SK-N-SH treated with all-trans-retinoic acid at 6 μM for 48 hours (cell line): ENCODE measurements around the gene UBA52.

Experiments
- ATAC-seq: fragments of 200-7000 bp; cut with Tn5 transposase; 3 replicates; pipeline ENCODE4 v1.9.1; 2020; ENCODE audit warnings: mild to moderate bottlenecking, moderate library complexity
- ARNTL ChIP-seq: fragments of 450-650 bp; formaldehyde crosslinking; IDR thresholded peaks from 2 replicates; pipeline ENCODE4 v1.5.0; 2020; ENCODE audit warnings: low read depth, mild to moderate bottlenecking, moderate library complexity, borderline replicate concordance
- BACH2 ChIP-seq: fragments of 250-450 bp; sonication (Bioruptor Pico); IDR thresholded peaks from 2 replicates; pipeline ENCODE4 v1.9.0; 2021; ENCODE audit warnings: mild to moderate bottlenecking, borderline replicate concordance
- CSDC2 ChIP-seq: fragments of 250-450 bp; sonication (Bioruptor Pico); IDR thresholded peaks from 2 replicates; pipeline ENCODE4 v1.5.0; 2020; ENCODE audit warnings: mild to moderate bottlenecking, moderate library complexity
- CSRNP3 ChIP-seq: fragments of 250-450 bp; sonication (Bioruptor Pico); IDR thresholded peaks from 2 replicates; pipeline ENCODE4 v1.5.1; 2021; ENCODE audit warnings: mild to moderate bottlenecking, moderate library complexity
- ESRRG ChIP-seq: fragments of 250-450 bp; sonication (Bioruptor Pico); IDR thresholded peaks from 2 replicates; pipeline ENCODE4 v1.6.1; 2021; ENCODE audit warnings: mild to moderate bottlenecking
- GLIS3 ChIP-seq: fragments of 250-450 bp; sonication (Bioruptor Pico); IDR thresholded peaks from 2 replicates; pipeline ENCODE4 v1.5.0; 2020; ENCODE audit warnings: mild to moderate bottlenecking, moderate library complexity
- ISL1 ChIP-seq: fragments of 250-450 bp; sonication (Bioruptor Pico); IDR thresholded peaks from 2 replicates; pipeline ENCODE4 v2.1.2; 2022; ENCODE audit warnings: mild to moderate bottlenecking, moderate library complexity
- PATZ1 ChIP-seq: fragments of 250-450 bp; sonication (Bioruptor Pico); IDR thresholded peaks from 2 replicates; pipeline ENCODE4 v1.8.0; 2020; ENCODE audit warnings: mild to moderate bottlenecking, moderate library complexity, borderline replicate concordance
- POU6F1 ChIP-seq: fragments of 250-450 bp; sonication (Bioruptor Pico); IDR thresholded peaks from 2 replicates; pipeline ENCODE4 v1.8.0; 2021; ENCODE audit warnings: low read depth, mild to moderate bottlenecking, moderate library complexity, borderline replicate concordance
- PPARA ChIP-seq: fragments of 250-450 bp; sonication (Bioruptor Pico); IDR thresholded peaks from 2 replicates; pipeline ENCODE4 v1.5.0; 2020; ENCODE audit warnings: mild to moderate bottlenecking, borderline replicate concordance
- RARB ChIP-seq: fragments of 250-450 bp; sonication (Bioruptor Pico); IDR thresholded peaks from 2 replicates; pipeline ENCODE4 v1.8.0; 2021; ENCODE audit warnings: mild to moderate bottlenecking, moderate library complexity
- SNAI2 ChIP-seq: fragments of 250-450 bp; sonication (Bioruptor Pico); IDR thresholded peaks from 2 replicates; pipeline ENCODE4 v1.5.0; 2020; ENCODE audit warnings: mild to moderate bottlenecking, moderate library complexity
- TCF4 ChIP-seq: fragments of 250-450 bp; sonication (Bioruptor Pico); IDR thresholded peaks from 2 replicates; pipeline ENCODE4 v1.8.0; 2021; ENCODE audit warnings: mild to moderate bottlenecking, moderate library complexity, borderline replicate concordance
- TOX ChIP-seq: fragments of 250-450 bp; sonication (Bioruptor Pico); IDR thresholded peaks from 2 replicates; pipeline ENCODE4 v1.8.0; 2021; ENCODE audit warnings: mild to moderate bottlenecking, moderate library complexity, borderline replicate concordance
- TSHZ2 ChIP-seq: fragments of 250-450 bp; sonication (Bioruptor Pico); IDR thresholded peaks from 2 replicates; pipeline ENCODE4 v1.5.0; 2020; ENCODE audit warnings: mild to moderate bottlenecking, moderate library complexity
- ZC3H10 ChIP-seq: fragments of 250-450 bp; sonication (Bioruptor Pico); IDR thresholded peaks from 2 replicates; pipeline ENCODE4 v1.5.1; 2021; ENCODE audit warnings: mild to moderate bottlenecking, moderate library complexity
- ZFP3 ChIP-seq: fragments of 250-450 bp; sonication (Bioruptor Pico); IDR thresholded peaks from 2 replicates; pipeline ENCODE4 v1.5.0; 2020; ENCODE audit warnings: mild to moderate bottlenecking, moderate library complexity
- ZFP30 ChIP-seq: fragments of 450-650 bp; formaldehyde crosslinking; IDR thresholded peaks from 2 replicates; pipeline ENCODE4 v1.5.0; 2022; ENCODE audit warnings: mild to moderate bottlenecking, moderate library complexity
- ZNF565 ChIP-seq: fragments of 450-650 bp; formaldehyde crosslinking; conservative IDR thresholded peaks from 2 replicates; pipeline ENCODE4 v1.5.0; 2020; ENCODE audit warnings: low read depth, mild to moderate bottlenecking, moderate library complexity
- ZNF70 ChIP-seq: fragments of 450-650 bp; formaldehyde crosslinking; IDR thresholded peaks from 2 replicates; pipeline ENCODE4 v1.5.0; 2020; ENCODE audit warnings: mild to moderate bottlenecking, moderate library complexity
- ZNF8 ChIP-seq: fragments of 450-650 bp; formaldehyde crosslinking; IDR thresholded peaks from 2 replicates; pipeline ENCODE4 v1.5.0; 2020; ENCODE audit warnings: mild to moderate bottlenecking, moderate library complexity
- TF ChIP-seq, protein P1 (sequence below): fragments of 250-450 bp; sonication (Bioruptor Pico); IDR thresholded peaks from 2 replicates; pipeline ENCODE4 v1.5.1; 2020; ENCODE audit warnings: low read depth, mild to moderate bottlenecking, moderate library complexity

Gene UBA52

GRCh38 chr19:18568367-18568766 is 3.3 kb upstream of the UBA52 start:
- no peak for ATAC-seq
- TF ChIP-seq GLIS3 (CRISPR knock-in tag) (no peak), CSDC2 (CRISPR knock-in tag) (no peak), SNAI2 (CRISPR knock-in tag) (no peak), ARNTL (CRISPR knock-in tag) (no peak), POU6F1 (CRISPR knock-in tag) (no peak)
- TF ChIP-seq, all 23 proteins: peak for 0

GRCh38 chr19:18574691-18575291 is 3.1 kb downstream of the UBA52 start:
- no peak for ATAC-seq
- no peak for TF ChIP-seq ARNTL (CRISPR knock-in tag)
- no peak for TF ChIP-seq POU6F1 (CRISPR knock-in tag)
- no peak for TF ChIP-seq ZFP3 (CRISPR knock-in tag)
- no peak for TF ChIP-seq ZNF8 (CRISPR knock-in tag)
- no peak for TF ChIP-seq PPARA (CRISPR knock-in tag)
- TF ChIP-seq ISL1 (CRISPR knock-in tag) = no peak
- TF ChIP-seq ZNF70 (CRISPR knock-in tag) = no peak
- no peak for TF ChIP-seq ZFP30 (CRISPR knock-in tag)
- TF ChIP-seq, protein P1, sequence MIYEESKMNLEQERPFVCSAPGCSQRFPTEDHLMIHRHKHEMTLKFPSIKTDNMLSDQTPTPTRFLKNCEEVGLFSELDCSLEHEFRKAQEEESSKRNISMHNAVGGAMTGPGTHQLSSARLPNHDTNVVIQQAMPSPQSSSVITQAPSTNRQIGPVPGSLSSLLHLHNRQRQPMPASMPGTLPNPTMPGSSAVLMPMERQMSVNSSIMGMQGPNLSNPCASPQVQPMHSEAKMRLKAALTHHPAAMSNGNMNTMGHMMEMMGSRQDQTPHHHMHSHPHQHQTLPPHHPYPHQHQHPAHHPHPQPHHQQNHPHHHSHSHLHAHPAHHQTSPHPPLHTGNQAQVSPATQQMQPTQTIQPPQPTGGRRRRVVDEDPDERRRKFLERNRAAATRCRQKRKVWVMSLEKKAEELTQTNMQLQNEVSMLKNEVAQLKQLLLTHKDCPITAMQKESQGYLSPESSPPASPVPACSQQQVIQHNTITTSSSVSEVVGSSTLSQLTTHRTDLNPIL (CRISPR knock-in tag) = no peak
- no peak for TF ChIP-seq TOX (CRISPR knock-in tag)
- TF ChIP-seq ZC3H10 = no peak

DNA sequence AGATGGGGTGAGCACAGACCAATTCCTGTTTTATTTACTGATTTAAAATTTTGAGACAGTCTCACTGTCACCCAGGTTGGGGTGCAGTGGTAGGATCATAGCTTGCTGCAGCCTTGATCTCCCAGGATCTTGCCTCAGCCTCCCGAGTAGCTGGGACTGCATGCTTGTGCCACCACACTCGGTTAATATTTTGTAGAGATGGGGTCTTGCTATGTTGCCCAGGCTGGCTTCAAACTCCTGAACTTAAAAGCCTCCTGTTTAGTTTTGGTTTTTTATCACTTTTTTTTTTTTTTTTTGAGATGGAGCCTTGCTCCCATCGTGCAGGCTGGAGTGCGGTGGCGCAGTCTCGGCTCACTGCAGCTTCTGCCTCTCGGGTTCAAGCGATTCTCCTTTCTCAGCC is 4.7 kb downstream of the UBA52 start:
- TF ChIP-seq ARNTL (CRISPR knock-in tag) = no peak
- TF ChIP-seq ZNF70 (CRISPR knock-in tag) = no peak
- TF ChIP-seq ESRRG (CRISPR knock-in tag) = no peak
- TF ChIP-seq PATZ1 = no peak
- TF ChIP-seq ZNF565 (CRISPR knock-in tag) = no peak
- TF ChIP-seq TOX (CRISPR knock-in tag) = no peak
- TF ChIP-seq, protein P1 (CRISPR knock-in tag) = no peak
- no peak for TF ChIP-seq BACH2 (CRISPR knock-in tag)
- no peak for TF ChIP-seq TCF4 (CRISPR knock-in tag)
- TF ChIP-seq TSHZ2 (CRISPR knock-in tag) = no peak
- TF ChIP-seq SNAI2 (CRISPR knock-in tag) = no peak
- no peak for TF ChIP-seq RARB (CRISPR knock-in tag)
- TF ChIP-seq ZFP30 (CRISPR knock-in tag) = no peak
- no peak for TF ChIP-seq ZFP3 (CRISPR knock-in tag)
- TF ChIP-seq CSRNP3 (CRISPR knock-in tag) = no peak
- TF ChIP-seq PPARA (CRISPR knock-in tag) = no peak
- TF ChIP-seq ISL1 (CRISPR knock-in tag) = no peak
- TF ChIP-seq POU6F1 (CRISPR knock-in tag) = no peak
- ATAC-seq = no peak
